GM21528 (cell line): Measurements from ENCODE around the gene CPSF4L.

ENCODE experiments used
- ATAC-seq: cut with Tn5 transposase; IDR thresholded peaks from one replicate; pipeline ENCODE4 v1.9.1; 2021; ENCODE audit warnings: mild to moderate bottlenecking, moderate library complexity; ENCODE audit not compliant: unreplicated experiment, low FRiP score

Gene CPSF4L

GRCh38 chr17:73237714-73238113 lies 24.0 kb downstream of the CPSF4L start:
- ATAC-seq = no peak

GRCh38 chr17:73234736-73235135 lies 26.9 kb downstream of the CPSF4L start:
- ATAC-seq = no peak

- ATAC-seq = peak; percentile 20
Observed at GRCh38 chr17:73232587-73233373, 28.9 kb downstream of the CPSF4L start.

GRCh38 chr17:73231841-73232586 lies 29.7 kb downstream of the CPSF4L start:
- ATAC-seq = peak; percentile 80

GRCh38 chr17:73231395-73231794 lies 30.3 kb downstream of the CPSF4L start:
- no peak for ATAC-seq

GRCh38 chr17:73230088-73230487 lies 31.6 kb downstream of the CPSF4L start:
- no peak for ATAC-seq

GRCh38 chr17:73228748-73229236 lies 32.9 kb downstream of the CPSF4L start:
- ATAC-seq = no peak

- ATAC-seq = no peak
Observed at GRCh38 chr17:73227944-73228343, 33.7 kb downstream of the CPSF4L start.

- ATAC-seq = no peak
Observed at GRCh38 chr17:73227379-73227778, 34.3 kb downstream of the CPSF4L start.

GRCh38 chr17:73226556-73227172 lies 35.0 kb downstream of the CPSF4L start:
- no peak for ATAC-seq

- ATAC-seq = no peak
Observed at GRCh38 chr17:73224663-73225305, 36.9 kb downstream of the CPSF4L start.

- ATAC-seq = no peak
Observed at GRCh38 chr17:73224237-73224636, 37.4 kb downstream of the CPSF4L start.

- ATAC-seq = no peak
Observed at GRCh38 chr17:73223626-73224230, 38.0 kb downstream of the CPSF4L start.

- no peak for ATAC-seq
Observed at GRCh38 chr17:73215447-73215846, 46.2 kb downstream of the CPSF4L start.

- ATAC-seq = no peak
Observed at GRCh38 chr17:73214851-73215250, 46.8 kb downstream of the CPSF4L start.

GRCh38 chr17:73214008-73214407 lies 47.7 kb downstream of the CPSF4L start:
- no peak for ATAC-seq

- no peak for ATAC-seq
Observed at GRCh38 chr17:73211745-73212144, 49.9 kb downstream of the CPSF4L start.

- no peak for ATAC-seq
Observed at GRCh38 chr17:73210002-73210678, 51.5 kb downstream of the CPSF4L start.

- no peak for ATAC-seq
Observed at GRCh38 chr17:73209436-73209835, 52.2 kb downstream of the CPSF4L start.
